Hepatocyte (in vitro differentiated cells): ENCODE measurements around the gene NPAS3. TPM values are rescaled to one million over a fixed set of nuclear protein-coding genes. Genes with fewer than 3 reads are reported as not detected.

ENCODE experiments used
- DNase-seq: peaks from one replicate; pipeline ENCODE4 v3.0.0-alpha.2; 2016; ENCODE audit warnings: low spot score
- H2AFZ ChIP-seq: fragments of 200-600 bp; sonication (generic); 2 replicates; pipeline ENCODE4 v1.6.0; 2016; ENCODE audit warnings: antibody characterized with exemption, mild to moderate bottlenecking
- H3K27ac ChIP-seq: fragments of 200-600 bp; sonication (generic); 2 replicates; pipeline ENCODE4 v1.5.1; 2016; ENCODE audit warnings: mild to moderate bottlenecking
- H3K27me3 ChIP-seq: fragments of 200-600 bp; sonication (generic); 2 replicates; pipeline ENCODE4 v1.6.1; 2016
- H3K36me3 ChIP-seq: fragments of 200-600 bp; sonication (generic); replicated peaks from 2 replicates; pipeline ENCODE4 v1.5.1; 2016; ENCODE audit warnings: low read depth; ENCODE audit not compliant: insufficient read depth
- H3K4me1 ChIP-seq: fragments of 200-600 bp; sonication (generic); 2 replicates; pipeline ENCODE4 v1.5.1; 2016; ENCODE audit warnings: mild to moderate bottlenecking, moderate library complexity; ENCODE audit not compliant: insufficient read depth
- H3K4me2 ChIP-seq: fragments of 200-600 bp; sonication (generic); 2 replicates; pipeline ENCODE4 v1.6.0; 2016
- H3K4me3 ChIP-seq: fragments of 200-600 bp; sonication (generic); 2 replicates; pipeline ENCODE4 v1.5.1; 2016; ENCODE audit warnings: mild to moderate bottlenecking
- H3K79me2 ChIP-seq: fragments of 200-600 bp; sonication (generic); 2 replicates; pipeline ENCODE4 v1.6.0; 2017; ENCODE audit warnings: mild to moderate bottlenecking
- H3K9me2 ChIP-seq: fragments of 200-600 bp; sonication (generic); replicated peaks from 2 replicates; pipeline ENCODE4 v1.6.0; 2017; ENCODE audit warnings: mild to moderate bottlenecking; ENCODE audit not compliant: insufficient read depth
- H3K9me3 ChIP-seq: fragments of 200-600 bp; sonication (generic); 2 replicates; pipeline ENCODE4 v1.5.1; 2016; ENCODE audit warnings: low read depth, mild to moderate bottlenecking
- H4K20me1 ChIP-seq: fragments of 200-600 bp; sonication (generic); 2 replicates; pipeline ENCODE4 v1.6.0; 2016; ENCODE audit warnings: mild to moderate bottlenecking; ENCODE audit not compliant: insufficient read depth, poor library complexity, severe bottlenecking
- CTCF ChIP-seq: fragments of 200-600 bp; sonication (generic); IDR thresholded peaks from 2 replicates; pipeline ENCODE4 v1.5.1; 2016; ENCODE audit warnings: antibody characterized with exemption, mild to moderate bottlenecking; ENCODE audit not compliant: poor library complexity
- EZH2 ChIP-seq: fragments of 200-600 bp; sonication (generic); IDR thresholded peaks from 2 replicates; pipeline ENCODE4 v1.6.1; 2016; ENCODE audit warnings: antibody characterized with exemption, mild to moderate bottlenecking, borderline replicate concordance
- EZH2phosphoT487 ChIP-seq: fragments of 200-600 bp; sonication (generic); IDR thresholded peaks from one replicate; pipeline ENCODE4 v1.6.1; 2018; ENCODE audit warnings: antibody characterized with exemption, mild to moderate bottlenecking, low read depth, moderate library complexity; ENCODE audit not compliant: unreplicated experiment, severe bottlenecking
- WGBS: methylation state at CpG from one replicate; pipeline ENCODE4 v1.1.6; 2016; ENCODE audit warnings: low lambda C conversion rate; ENCODE audit errors: missing lambda C conversion rate; 5-methylcytosine and 5-hydroxymethylcytosine counted together
- polyA plus RNA-seq: library from polyadenylated mRNA; unstranded; fragments of >200 nt; fragmentation: Nextera tagmentation; extraction: Ambion mirVana; gene quantifications from 2 replicates; pipeline ENCODE4 v1.2.1, GENCODE V29; 2016
- total RNA-seq: library from RNA; depleted of rRNA; stranded (reverse); fragments of >200 nt; gene quantifications from 2 replicates; pipeline ENCODE4 v1.2.3, GENCODE V29; 2014

Gene NPAS3
- total and polyA plus RNA-seq, 2 experiments from 2014 or later: 0.11 to 1.1 TPM

GRCh38 chr14:32967421-32967820 is 28.7 kb downstream of the NPAS3 start:
- no peaks in the 10 kb centered on the region for H3K9me3 ChIP-seq
- DNase-seq: no peak
- WGBS: 88% methylated on average over 3 of the region's 3 CpGs

GRCh38 chr14:32968972-32969544 is 30.4 kb downstream of the NPAS3 start:
- no peaks in the 10 kb centered on the region for H3K4me1 ChIP-seq
- no peak overlapping the region for H3K4me2 ChIP-seq
- H3K4me3 ChIP-seq: no peak overlapping the region
- no peak overlapping the region for H3K27ac ChIP-seq
- no peaks in the 10 kb centered on the region for H3K27me3 ChIP-seq
- H3K79me2 ChIP-seq: no peaks in the 10 kb centered on the region
- DNase-seq: no peak
- no peaks in the 10 kb centered on the region for H3K9me3 ChIP-seq
- WGBS: 91% methylated on average over 2 of the region's 2 CpGs
- no peaks in the 10 kb centered on the region for H4K20me1 ChIP-seq
- TF ChIP-seq EZH2 (no peak), EZH2phosphoT487 (no peak), CTCF (no peak)
- no peaks in the 10 kb centered on the region for H3K9me2 ChIP-seq
- H2AFZ ChIP-seq: no peak overlapping the region
- no peaks in the 10 kb centered on the region for H3K36me3 ChIP-seq

More at GRCh38 chr14:32967421-32967820, 28.7 kb downstream of the NPAS3 start:
- Histone ChIP-seq H3K36me3 (no peaks in the 10 kb centered on the region), H4K20me1 (no peaks in the 10 kb centered on the region), H3K4me2 (no peak overlapping the region), H2AFZ (no peak overlapping the region), H3K9me2 (no peaks in the 10 kb centered on the region), H3K79me2 (no peaks in the 10 kb centered on the region), H3K4me1 (no peaks in the 10 kb centered on the region), H3K27me3 (no peaks in the 10 kb centered on the region), H3K4me3 (no peak overlapping the region), H3K27ac (no peak overlapping the region)
- no peak for TF ChIP-seq EZH2phosphoT487
- no peak for TF ChIP-seq EZH2
- no peak for TF ChIP-seq CTCF

- Histone ChIP-seq H3K9me2 (no peaks in the 10 kb centered on the region), H3K79me2 (no peaks in the 10 kb centered on the region), H3K4me2 (no peak overlapping the region), H3K4me1 (no peaks in the 10 kb centered on the region), H3K27me3 (no peaks in the 10 kb centered on the region), H3K27ac (no peak overlapping the region), H4K20me1 (no peaks in the 10 kb centered on the region), H3K4me3 (no peak overlapping the region), H3K9me3 (no peaks in the 10 kb centered on the region), H2AFZ (no peak overlapping the region), H3K36me3 (no peaks in the 10 kb centered on the region)
- no peak for TF ChIP-seq EZH2phosphoT487
- no peak for TF ChIP-seq EZH2
- no peak for TF ChIP-seq CTCF
- 100% methylated on average over 2 of the region's 2 CpGs for WGBS
- no peak for DNase-seq
Measured at GRCh38 chr14:32977913-32978312, 39.2 kb downstream of the NPAS3 start.
